ENCODE measurements around the gene PABPN1L. TPM values are rescaled to one million over a fixed set of nuclear protein-coding genes. Genes with fewer than 3 reads are reported as not detected.

Gene PABPN1L
- total and polyA plus RNA-seq, 10 of the 15 experiments (the other 5 are each of a cell fraction or from before 2014, with no cell fraction given): not detected

DNA sequence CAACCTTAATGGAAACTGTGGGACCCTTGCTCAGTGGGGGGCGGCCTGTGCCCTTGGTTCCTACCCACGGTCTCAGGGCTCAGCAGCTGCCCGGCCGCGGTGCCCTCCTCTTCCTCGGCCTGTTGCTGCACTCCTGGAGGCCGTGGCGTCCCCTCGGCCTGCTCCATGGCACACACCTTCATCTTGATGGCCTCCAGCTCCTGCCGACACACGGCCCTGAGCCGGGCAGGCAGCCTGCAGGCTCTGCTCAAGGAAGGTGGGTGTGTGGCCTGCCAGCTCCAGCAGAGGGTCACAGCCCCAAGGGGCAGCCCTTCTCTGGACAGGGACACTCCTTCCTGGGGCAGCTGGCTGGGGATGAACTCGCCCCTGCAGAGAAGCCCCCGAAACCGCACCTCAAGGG is 718 bp downstream of the PABPN1L start:
- no peaks in the 10 kb centered on the region for H3K4me1 ChIP-seq (ENCODE audit: control insufficient read depth, insufficient read depth, low read length)
- 52% methylated on average over 15 of the region's 15 CpGs for WGBS (ENCODE audit: insufficient coverage, insufficient replicate concordance, low lambda C conversion rate, missing lambda C conversion rate)
- no TSS peak for BruUV-seq (replicated peaks)
- in situ Hi-C loops (cut with MboI): no loop called here
- DNase-seq (ENCODE audit: low read depth, low spot score): no peak
- H3K4me3 ChIP-seq: no peak overlapping the region
- no peak overlapping the region for H3K27ac ChIP-seq (ENCODE audit: control insufficient read depth, insufficient read depth)
- no peak overlapping the region for H3K4me2 ChIP-seq (ENCODE audit: control insufficient read depth, insufficient read depth)
- no peak for ATAC-seq
- ChIA-PET CTCF (no interaction called here), RAD21 (ENCODE audit: unreplicated experiment) (no interaction called here), SMC1A (ENCODE audit: uncharacterized antibody, unreplicated experiment) (no interaction called here), POLR2A (no interaction called here)
- no peaks in the 10 kb centered on the region for H3K9me3 ChIP-seq (replicated peaks; ENCODE audit: control insufficient read depth, insufficient read depth, low read length)
- H3K36me3 ChIP-seq (ENCODE audit: control insufficient read depth in 2 of 2, insufficient read depth in 2 of 2, low read length in 1 of 2): no peaks in the 10 kb centered on the region
- H3K79me2 ChIP-seq (ENCODE audit: control insufficient read depth, insufficient read depth, low read length): no peaks in the 10 kb centered on the region
- no peaks in the 10 kb centered on the region for H4K20me1 ChIP-seq (ENCODE audit: control insufficient read depth, insufficient read depth)
- no peak for FAIRE-seq
- intact Hi-C loops (cut with micrococcal nuclease; ENCODE audit: unreplicated experiment): no loop called here
- no peak overlapping the region for H3K9ac ChIP-seq (ENCODE audit: control insufficient read depth, insufficient read depth, low read length)
- H2AFZ ChIP-seq (ENCODE audit: control insufficient read depth, low read depth, low read length): no peak overlapping the region
- H3K27me3 ChIP-seq (replicated peaks in 1 of 2; ENCODE audit: control insufficient read depth in 2 of 2, insufficient read depth in 2 of 2, low read length in 1 of 2): peaks cover 1 to 5% of the 10 kb centered on the region in 2 experiments
- TF ChIP-seq, protein P1, sequence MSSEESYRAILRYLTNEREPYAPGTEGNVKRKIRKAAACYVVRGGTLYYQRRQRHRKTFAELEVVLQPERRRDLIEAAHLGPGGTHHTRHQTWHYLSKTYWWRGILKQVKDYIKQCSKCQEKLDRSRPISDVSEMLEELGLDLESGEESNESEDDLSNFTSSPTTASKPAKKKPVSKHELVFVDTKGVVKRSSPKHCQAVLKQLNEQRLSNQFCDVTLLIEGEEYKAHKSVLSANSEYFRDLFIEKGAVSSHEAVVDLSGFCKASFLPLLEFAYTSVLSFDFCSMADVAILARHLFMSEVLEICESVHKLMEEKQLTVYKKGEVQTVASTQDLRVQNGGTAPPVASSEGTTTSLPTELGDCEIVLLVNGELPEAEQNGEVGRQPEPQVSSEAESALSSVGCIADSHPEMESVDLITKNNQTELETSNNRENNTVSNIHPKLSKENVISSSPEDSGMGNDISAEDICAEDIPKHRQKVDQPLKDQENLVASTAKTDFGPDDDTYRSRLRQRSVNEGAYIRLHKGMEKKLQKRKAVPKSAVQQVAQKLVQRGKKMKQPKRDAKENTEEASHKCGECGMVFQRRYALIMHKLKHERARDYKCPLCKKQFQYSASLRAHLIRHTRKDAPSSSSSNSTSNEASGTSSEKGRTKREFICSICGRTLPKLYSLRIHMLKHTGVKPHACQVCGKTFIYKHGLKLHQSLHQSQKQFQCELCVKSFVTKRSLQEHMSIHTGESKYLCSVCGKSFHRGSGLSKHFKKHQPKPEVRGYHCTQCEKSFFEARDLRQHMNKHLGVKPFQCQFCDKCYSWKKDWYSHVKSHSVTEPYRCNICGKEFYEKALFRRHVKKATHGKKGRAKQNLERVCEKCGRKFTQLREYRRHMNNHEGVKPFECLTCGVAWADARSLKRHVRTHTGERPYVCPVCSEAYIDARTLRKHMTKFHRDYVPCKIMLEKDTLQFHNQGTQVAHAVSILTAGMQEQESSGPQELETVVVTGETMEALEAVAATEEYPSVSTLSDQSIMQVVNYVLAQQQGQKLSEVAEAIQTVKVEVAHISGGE (CRISPR knock-in tag; IDR thresholded peaks at IDR 0.05): no peak
- TF ChIP-seq POLR2AphosphoS2 (IDR thresholded peaks at IDR 0.05; ENCODE audit: low read depth, low read length): no peak
- no peak for TF ChIP-seq RELB (IDR thresholded peaks at IDR 0.05; ENCODE audit: low read depth)
- TF ChIP-seq ZNF687 (IDR thresholded peaks at IDR 0.05): no peak
- no peak for TF ChIP-seq SUZ12 (IDR thresholded peaks at IDR 0.05; ENCODE audit: unreplicated experiment)
- TF ChIP-seq SUPT20H (IDR thresholded peaks at IDR 0.05; ENCODE audit: borderline replicate concordance, control insufficient read depth, low read depth, low read length): no peak
- TF ChIP-seq ZNF622 (IDR thresholded peaks at IDR 0.05): no peak
- TF ChIP-seq, protein P2, sequence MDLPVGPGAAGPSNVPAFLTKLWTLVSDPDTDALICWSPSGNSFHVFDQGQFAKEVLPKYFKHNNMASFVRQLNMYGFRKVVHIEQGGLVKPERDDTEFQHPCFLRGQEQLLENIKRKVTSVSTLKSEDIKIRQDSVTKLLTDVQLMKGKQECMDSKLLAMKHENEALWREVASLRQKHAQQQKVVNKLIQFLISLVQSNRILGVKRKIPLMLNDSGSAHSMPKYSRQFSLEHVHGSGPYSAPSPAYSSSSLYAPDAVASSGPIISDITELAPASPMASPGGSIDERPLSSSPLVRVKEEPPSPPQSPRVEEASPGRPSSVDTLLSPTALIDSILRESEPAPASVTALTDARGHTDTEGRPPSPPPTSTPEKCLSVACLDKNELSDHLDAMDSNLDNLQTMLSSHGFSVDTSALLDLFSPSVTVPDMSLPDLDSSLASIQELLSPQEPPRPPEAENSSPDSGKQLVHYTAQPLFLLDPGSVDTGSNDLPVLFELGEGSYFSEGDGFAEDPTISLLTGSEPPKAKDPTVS (IDR thresholded peaks at IDR 0.05; ENCODE audit: low read depth, low read length): no peak
- no peak for TF ChIP-seq CHD4 (IDR thresholded peaks at IDR 0.05)
- no peak for TF ChIP-seq CEBPZ (IDR thresholded peaks at IDR 0.05; ENCODE audit: low read depth, low read length)
